PC-9 (cell line): Measurements from ENCODE around the gene CBX7.

ENCODE experiments used
- CTCF ChIP-seq: fragments of 200-600 bp; sonication (generic); conservative IDR thresholded peaks from 2 replicates; pipeline ENCODE4 v1.6.1; 2017; ENCODE audit warnings: mixed run types, antibody characterized with exemption, mild to moderate bottlenecking, moderate library complexity
- EZH2 ChIP-seq: fragments of 200-600 bp; sonication (generic); IDR thresholded peaks from 2 replicates; pipeline ENCODE4 v1.8.0; 2017; ENCODE audit warnings: antibody characterized with exemption, low read depth

GRCh38 chr22:39129081-39129480 is 23.4 kb downstream of the CBX7 start:
- TF ChIP-seq CTCF (no peak), EZH2 (no peak)
